Mesendoderm (in vitro differentiated cells): Measurements from ENCODE around the gene PABPC1L.

ENCODE experiments used
- DNase-seq: peaks from one replicate; pipeline ENCODE4 v3.0.0; 2013
- H2AK5ac ChIP-seq: 2 replicates; pipeline ENCODE4 v1.6.1; 2013; ENCODE audit warnings: low read length, inconsistent platforms
- H2BK120ac ChIP-seq: 2 replicates; pipeline ENCODE4 v1.6.1; 2013; ENCODE audit warnings: low read depth, mild to moderate bottlenecking, low read length, moderate library complexity, mixed read lengths
- H2BK15ac ChIP-seq: replicated peaks from 2 replicates; pipeline ENCODE4 v1.6.1; 2013; ENCODE audit warnings: low read depth, mild to moderate bottlenecking, moderate library complexity
- H2BK5ac ChIP-seq: 2 replicates; pipeline ENCODE4 v1.6.1; 2013; ENCODE audit warnings: low read length, inconsistent platforms
- H3K18ac ChIP-seq: 2 replicates; pipeline ENCODE4 v1.6.1; 2013; ENCODE audit warnings: mild to moderate bottlenecking, low read length, mixed read lengths
- H3K23ac ChIP-seq: one replicate; pipeline ENCODE4 v1.6.1; 2013; ENCODE audit warnings: low read length
- H3K27ac ChIP-seq: 2 replicates; pipeline ENCODE4 v1.5.1; 2013; ENCODE audit warnings: low read depth, mild to moderate bottlenecking, inconsistent platforms, low read length, moderate library complexity
- H3K27me3 ChIP-seq: 2 replicates; pipeline ENCODE4 v1.6.1; 2013; ENCODE audit warnings: low read length, control low read depth, mild to moderate bottlenecking, inconsistent platforms; ENCODE audit not compliant: insufficient read depth, poor library complexity
- H3K36me3 ChIP-seq: 2 replicates; pipeline ENCODE4 v1.6.1; 2013; ENCODE audit warnings: low read length, inconsistent platforms; ENCODE audit not compliant: control insufficient read depth, insufficient read depth
- H3K4ac ChIP-seq: one replicate; pipeline ENCODE4 v1.6.1; 2013; ENCODE audit warnings: low read depth, mild to moderate bottlenecking, low read length, moderate library complexity
- H3K4me1 ChIP-seq: 2 replicates; pipeline ENCODE4 v1.6.1; 2013; ENCODE audit warnings: low read depth, low read length, inconsistent platforms; ENCODE audit not compliant: control insufficient read depth
- H3K4me2 ChIP-seq: 2 replicates; pipeline ENCODE4 v1.6.1; 2013; ENCODE audit warnings: low read length
- H3K4me3 ChIP-seq: 2 replicates; pipeline ENCODE4 v1.5.1; 2013; ENCODE audit warnings: mild to moderate bottlenecking, low read length
- H3K56ac ChIP-seq: one replicate; pipeline ENCODE4 v1.6.1; 2013; ENCODE audit warnings: low read length
- H3K79me1 ChIP-seq: 2 replicates; pipeline ENCODE4 v1.6.1; 2013; ENCODE audit warnings: low read length, inconsistent platforms
- H3K79me2 ChIP-seq: 2 replicates; pipeline ENCODE4 v1.6.1; 2013; ENCODE audit warnings: mild to moderate bottlenecking, low read length; ENCODE audit not compliant: control insufficient read depth, insufficient read depth
- H3K9ac ChIP-seq: 2 replicates; pipeline ENCODE4 v1.6.1; 2013; ENCODE audit warnings: low read length, inconsistent platforms
- H4K5ac ChIP-seq: one replicate; pipeline ENCODE4 v1.6.1; 2013; ENCODE audit warnings: low read length
- H4K8ac ChIP-seq: one replicate; pipeline ENCODE4 v1.6.1; 2013; ENCODE audit warnings: low read depth, mild to moderate bottlenecking, control low read depth, low read length, moderate library complexity
- WGBS: extraction: QIAGEN DNeasy Blood & Tissue Kit; methylation state at CpG from one replicate; pipeline ENCODE4 v1.1.7; 2013; ENCODE audit warnings: low lambda C conversion rate, missing lambda C conversion rate; ENCODE audit not compliant: insufficient coverage; ENCODE audit errors: extremely low coverage; 5-methylcytosine and 5-hydroxymethylcytosine counted together

Gene PABPC1L

DNA sequence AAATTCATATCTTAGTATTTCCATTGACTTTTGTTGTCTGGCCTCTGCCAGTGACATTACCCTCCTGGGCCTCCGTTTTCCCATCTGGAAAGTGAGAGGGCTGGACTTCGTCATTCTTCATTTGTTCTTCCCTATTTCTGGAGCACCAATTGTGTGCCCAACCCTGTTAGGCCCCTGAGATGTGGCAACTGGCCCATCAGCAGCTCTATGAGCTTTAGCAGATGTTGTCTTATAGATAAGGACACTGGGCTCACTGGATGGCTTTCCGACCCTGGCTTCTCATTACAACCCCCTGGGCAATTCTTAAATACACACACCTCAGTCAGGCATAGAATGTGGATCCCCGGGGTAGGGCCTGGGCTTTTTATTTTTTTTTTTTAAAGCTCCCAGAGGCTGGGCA is 14.7 kb downstream of the PABPC1L start:
- no peak overlapping the region for H2BK120ac ChIP-seq
- H3K27me3 ChIP-seq: no peaks in the 10 kb centered on the region
- no peak for DNase-seq
- H3K27ac ChIP-seq: no peak overlapping the region
- H3K4me3 ChIP-seq: no peak overlapping the region
- H3K4me1 ChIP-seq: no peaks in the 10 kb centered on the region
- H2BK5ac ChIP-seq: no peak overlapping the region
- H3K36me3 ChIP-seq: peaks cover 9% of the 10 kb centered on the region
- no peak overlapping the region for H4K5ac ChIP-seq
- H2BK15ac ChIP-seq: no peak overlapping the region
- no peak overlapping the region for H2AK5ac ChIP-seq
- no CpG with 5 or more reads among the region's 4 CpGs for WGBS
- no peak overlapping the region for H3K4me2 ChIP-seq
- no peak overlapping the region for H4K8ac ChIP-seq
- no peak overlapping the region for H3K4ac ChIP-seq
- H3K79me1 ChIP-seq: no peaks in the 10 kb centered on the region
- H3K79me2 ChIP-seq: no peaks in the 10 kb centered on the region
- no peak overlapping the region for H3K18ac ChIP-seq
- no peak overlapping the region for H3K56ac ChIP-seq
- no peak overlapping the region for H3K23ac ChIP-seq
- H3K9ac ChIP-seq: no peak overlapping the region

DNA sequence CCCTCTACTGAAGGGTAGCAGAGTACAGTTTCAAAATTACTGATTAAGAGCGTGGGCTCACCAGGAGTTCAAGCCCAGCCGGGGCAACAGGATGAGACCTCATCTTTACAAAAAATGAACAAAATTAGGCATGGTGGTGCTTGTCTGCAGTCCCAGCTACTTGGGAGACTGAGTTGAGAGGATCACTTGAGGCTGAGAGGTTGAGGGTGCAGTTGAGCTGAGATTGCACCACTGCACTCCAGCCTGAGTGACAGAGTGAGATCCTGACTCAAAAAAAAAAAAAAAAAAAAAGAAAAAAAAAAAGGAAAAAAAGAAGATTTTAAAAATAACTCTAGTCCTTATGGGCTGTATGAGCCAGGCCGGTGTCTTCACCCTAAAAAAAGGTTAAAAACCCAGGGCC is 18.7 kb downstream of the PABPC1L start:
- H4K8ac ChIP-seq: no peak overlapping the region
- DNase-seq: no peak
- H3K9ac ChIP-seq: no peak overlapping the region
- H2BK15ac ChIP-seq: no peak overlapping the region
- H3K23ac ChIP-seq: no peak overlapping the region
- H3K4me1 ChIP-seq: no peaks in the 10 kb centered on the region
- H2BK5ac ChIP-seq: no peak overlapping the region
- no peak overlapping the region for H2BK120ac ChIP-seq
- H3K18ac ChIP-seq: no peak overlapping the region
- H3K36me3 ChIP-seq: peaks cover 9% of the 10 kb centered on the region
- no peaks in the 10 kb centered on the region for H3K79me1 ChIP-seq
- no peak overlapping the region for H3K4ac ChIP-seq
- no peak overlapping the region for H4K5ac ChIP-seq
- H3K27ac ChIP-seq: no peak overlapping the region
- H3K79me2 ChIP-seq: no peaks in the 10 kb centered on the region
- no peaks in the 10 kb centered on the region for H3K27me3 ChIP-seq
- no peak overlapping the region for H2AK5ac ChIP-seq
- no peak overlapping the region for H3K56ac ChIP-seq
- H3K4me3 ChIP-seq: no peak overlapping the region
- H3K4me2 ChIP-seq: no peak overlapping the region
- no CpG with 5 or more reads among the region's 3 CpGs for WGBS

DNA sequence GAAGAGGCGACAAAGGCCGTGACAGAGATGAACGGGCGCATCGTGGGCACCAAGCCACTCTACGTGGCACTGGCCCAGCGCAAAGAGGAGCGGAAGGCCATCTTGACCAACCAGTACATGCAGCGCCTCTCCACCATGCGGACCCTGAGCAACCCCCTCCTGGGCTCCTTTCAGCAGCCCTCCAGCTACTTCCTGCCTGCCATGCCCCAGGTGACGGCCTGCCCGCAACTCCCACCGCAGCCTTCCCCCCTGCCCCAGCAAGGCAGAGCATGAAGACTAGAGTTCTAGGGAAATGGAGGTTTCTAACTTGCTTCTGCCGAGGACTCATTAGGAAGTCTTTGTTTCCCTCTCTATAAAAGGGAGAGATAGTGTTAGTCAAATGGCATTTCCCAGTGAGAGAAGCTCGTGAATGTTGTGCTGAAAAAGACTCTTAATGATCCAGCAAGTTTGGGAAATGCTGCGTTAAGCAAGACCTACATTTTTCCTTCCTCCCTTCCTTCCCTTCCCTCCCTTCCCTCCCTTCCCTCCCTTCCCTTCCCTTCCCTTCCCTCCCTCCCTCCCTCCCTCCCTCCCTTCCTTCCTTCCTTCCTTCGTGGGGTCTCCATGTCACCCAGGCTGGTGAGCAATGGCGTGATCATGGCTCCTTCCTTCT is 20.8 kb downstream of the PABPC1L start:
- H3K79me2 ChIP-seq: no peaks in the 10 kb centered on the region
- H3K23ac ChIP-seq: no peak overlapping the region
- H4K8ac ChIP-seq: no peak overlapping the region
- no peak for DNase-seq
- H2BK5ac ChIP-seq: no peak overlapping the region
- H4K5ac ChIP-seq: no peak overlapping the region
- H2BK120ac ChIP-seq: no peak overlapping the region
- no peak overlapping the region for H3K18ac ChIP-seq
- no peak overlapping the region for H3K27ac ChIP-seq
- H3K36me3 ChIP-seq: peaks cover 6% of the 10 kb centered on the region
- no peak overlapping the region for H2BK15ac ChIP-seq
- no peaks in the 10 kb centered on the region for H3K4me1 ChIP-seq
- no peak overlapping the region for H3K4me2 ChIP-seq
- H3K4ac ChIP-seq: no peak overlapping the region
- no CpG with 5 or more reads among the region's 18 CpGs for WGBS
- H3K27me3 ChIP-seq: no peaks in the 10 kb centered on the region
- H3K4me3 ChIP-seq: no peak overlapping the region
- H3K56ac ChIP-seq: no peak overlapping the region
- H3K79me1 ChIP-seq: no peaks in the 10 kb centered on the region
- H3K9ac ChIP-seq: no peak overlapping the region
- H2AK5ac ChIP-seq: no peak overlapping the region

DNA sequence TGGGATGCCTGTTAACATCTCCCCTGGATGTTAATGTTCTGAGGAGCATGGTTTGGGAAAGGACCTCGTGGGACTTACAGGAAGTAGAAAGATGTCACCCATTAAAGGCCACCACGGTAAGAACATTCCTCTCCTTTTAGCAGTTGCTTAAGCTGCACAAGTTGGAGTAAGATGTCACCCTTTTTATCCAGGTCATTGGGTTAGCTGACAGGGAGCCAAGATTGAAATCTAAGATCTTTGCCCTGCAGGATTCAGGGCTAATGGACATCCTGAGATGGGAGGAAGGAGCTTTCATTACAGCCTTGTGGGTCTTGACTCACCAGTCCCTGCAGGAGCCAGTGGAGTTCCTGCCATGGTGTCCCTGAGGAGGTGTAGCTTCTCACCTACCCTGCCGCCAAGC is 22.1 kb downstream of the PABPC1L start:
- H3K79me2 ChIP-seq: no peaks in the 10 kb centered on the region
- WGBS: no CpG with 5 or more reads among the region's 3 CpGs
- H3K27ac ChIP-seq: no peak overlapping the region
- no peak overlapping the region for H3K4me2 ChIP-seq
- no peak overlapping the region for H3K4ac ChIP-seq
- no peak overlapping the region for H3K23ac ChIP-seq
- H3K9ac ChIP-seq: no peak overlapping the region
- H3K4me3 ChIP-seq: no peak overlapping the region
- no peak overlapping the region for H2BK120ac ChIP-seq
- no peak overlapping the region for H4K5ac ChIP-seq
- H2BK5ac ChIP-seq: no peak overlapping the region
- no peak overlapping the region for H3K18ac ChIP-seq
- H3K56ac ChIP-seq: no peak overlapping the region
- H3K36me3 ChIP-seq: peaks cover 10% of the 10 kb centered on the region
- H3K27me3 ChIP-seq: no peaks in the 10 kb centered on the region
- DNase-seq: no peak
- no peaks in the 10 kb centered on the region for H3K79me1 ChIP-seq
- H3K4me1 ChIP-seq: no peaks in the 10 kb centered on the region
- no peak overlapping the region for H2BK15ac ChIP-seq
- H4K8ac ChIP-seq: no peak overlapping the region
- H2AK5ac ChIP-seq: no peak overlapping the region

DNA sequence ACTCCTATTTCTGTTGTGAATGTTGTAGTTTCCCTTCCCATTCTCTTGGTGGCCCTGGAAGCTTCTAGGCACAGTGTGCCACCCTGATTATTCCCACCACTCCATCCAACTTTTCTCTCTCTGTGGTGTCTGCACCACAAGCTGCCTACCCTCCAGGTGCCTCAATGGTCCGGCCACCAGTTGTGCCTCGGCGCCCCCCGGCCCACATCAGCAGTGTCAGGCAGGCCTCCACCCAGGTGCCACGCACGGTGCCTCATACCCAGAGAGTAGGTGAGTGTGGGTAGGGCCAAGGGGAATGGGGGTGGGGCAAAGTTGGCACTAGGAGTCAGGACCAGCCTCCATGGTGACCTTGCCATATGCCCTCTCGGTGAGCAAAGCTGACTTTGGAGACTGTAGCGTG is 23.1 kb downstream of the PABPC1L start:
- no peak overlapping the region for H3K56ac ChIP-seq
- no peaks in the 10 kb centered on the region for H3K79me2 ChIP-seq
- H3K23ac ChIP-seq: no peak overlapping the region
- H2BK15ac ChIP-seq: no peak overlapping the region
- H2AK5ac ChIP-seq: no peak overlapping the region
- H3K4me2 ChIP-seq: no peak overlapping the region
- H3K4me3 ChIP-seq: no peak overlapping the region
- H3K18ac ChIP-seq: no peak overlapping the region
- H3K27ac ChIP-seq: no peak overlapping the region
- H3K79me1 ChIP-seq: no peaks in the 10 kb centered on the region
- no peaks in the 10 kb centered on the region for H3K4me1 ChIP-seq
- H3K27me3 ChIP-seq: no peaks in the 10 kb centered on the region
- H2BK120ac ChIP-seq: no peak overlapping the region
- no peak overlapping the region for H2BK5ac ChIP-seq
- no peak overlapping the region for H4K5ac ChIP-seq
- H3K4ac ChIP-seq: no peak overlapping the region
- WGBS: no CpG with 5 or more reads among the region's 8 CpGs
- no peak overlapping the region for H4K8ac ChIP-seq
- H3K36me3 ChIP-seq: peaks cover 15% of the 10 kb centered on the region
- DNase-seq: no peak
- no peak overlapping the region for H3K9ac ChIP-seq

DNA sequence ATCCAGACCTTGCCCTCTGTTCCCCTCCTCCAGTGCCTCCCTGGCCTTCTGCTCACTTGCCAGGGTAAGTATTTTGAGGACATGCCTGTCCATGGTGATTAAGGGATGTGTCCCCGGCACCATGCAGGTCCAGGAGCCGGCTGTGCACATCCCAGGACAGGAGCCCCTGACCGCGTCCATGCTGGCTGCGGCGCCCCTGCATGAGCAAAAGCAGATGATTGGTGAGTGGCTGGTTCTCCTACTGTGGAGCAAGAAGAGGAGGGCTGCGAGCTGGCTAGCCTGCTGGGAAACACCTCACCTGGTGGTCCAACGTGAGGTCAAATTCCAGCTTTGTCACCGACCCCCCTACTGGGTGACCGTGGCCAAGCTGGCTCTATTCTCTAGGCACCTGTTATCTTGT is 26.6 kb downstream of the PABPC1L start:
- Histone ChIP-seq H3K56ac (no peak overlapping the region), H2BK15ac (no peak overlapping the region), H2BK5ac (no peak overlapping the region), H2AK5ac (no peak overlapping the region), H3K4me3 (no peak overlapping the region), H3K4me2 (no peak overlapping the region), H3K4me1 (no peaks in the 10 kb centered on the region), H3K36me3 (peaks cover 19% of the 10 kb centered on the region), H3K27me3 (no peaks in the 10 kb centered on the region), H3K27ac (no peak overlapping the region), H3K79me2 (no peaks in the 10 kb centered on the region), H2BK120ac (no peak overlapping the region), H4K5ac (no peak overlapping the region), H3K79me1 (no peaks in the 10 kb centered on the region), H3K23ac (no peak overlapping the region), H3K4ac (no peak overlapping the region), H3K9ac (no peak overlapping the region), H3K18ac (no peak overlapping the region), H4K8ac (no peak overlapping the region)
- no CpG with 5 or more reads among the region's 10 CpGs for WGBS
- DNase-seq: no peak
